WTC11 (cell line): ENCODE results near the gene STX3. TPM values are rescaled to one million over a fixed set of nuclear protein-coding genes. Genes with fewer than 3 reads are reported as not detected.

Source experiments
- ATAC-seq: fragments of 200-7000 bp; cut with Tn5 transposase; 2 replicates; pipeline ENCODE4 v1.10.0; 2021; ENCODE audit warnings: mild to moderate bottlenecking, moderate library complexity
- CTCF ChIA-PET: fragments of 300-600 bp; sonication (Branson Sonifier 250); formaldehyde crosslinking; loops from one replicate; lab custom pipeline; 2021; ENCODE audit warnings: antibody characterized with exemption; lab: Charles Lee
- POLR2A ChIA-PET: fragments of 350-600 bp; sonication (Branson Sonifier 250); formaldehyde crosslinking; loops from one replicate; lab custom pipeline; 2021; ENCODE audit warnings: antibody characterized with exemption; lab: Charles Lee
- DNase-seq: peaks from one replicate; pipeline ENCODE4 v3.0.0; 2021; ENCODE audit warnings: low spot score
- H3K27ac Mint-ChIP-seq: 2 replicates; pipeline ENCODE4 v1.8.0; 2021; ENCODE audit warnings: mixed read lengths
- H3K27me3 Mint-ChIP-seq: 2 replicates; pipeline ENCODE4 v1.8.0; 2021; ENCODE audit warnings: low read depth, mild to moderate bottlenecking, moderate library complexity, mixed read lengths
- H3K36me3 Mint-ChIP-seq: 2 replicates; pipeline ENCODE4 v1.8.0; 2021; ENCODE audit warnings: mixed read lengths
- H3K4me1 Mint-ChIP-seq: 2 replicates; pipeline ENCODE4 v1.8.0; 2022; ENCODE audit warnings: mixed read lengths
- H3K4me3 Mint-ChIP-seq: 2 replicates; pipeline ENCODE4 v1.8.0; 2021; ENCODE audit warnings: mild to moderate bottlenecking, moderate library complexity, mixed read lengths
- H3K9me3 Mint-ChIP-seq: 2 replicates; pipeline ENCODE4 v1.8.0; 2021; ENCODE audit warnings: mixed read lengths
- ATF6 ChIP-seq: sonication (generic); formaldehyde crosslinking; IDR thresholded peaks from 2 replicates; pipeline ENCODE4 v1.8.1; 2023; ENCODE audit warnings: mild to moderate bottlenecking, missing genetic modification reagents
- CREB1 ChIP-seq: sonication (generic); formaldehyde crosslinking; IDR thresholded peaks from 2 replicates; pipeline ENCODE4 v1.8.0; 2023; ENCODE audit warnings: mild to moderate bottlenecking, missing genetic modification reagents
- CREM ChIP-seq: sonication (generic); formaldehyde crosslinking; IDR thresholded peaks from 2 replicates; pipeline ENCODE4 v1.8.1; 2022; ENCODE audit warnings: mild to moderate bottlenecking, missing genetic modification reagents, moderate library complexity
- ETV6 ChIP-seq: sonication (generic); formaldehyde crosslinking; IDR thresholded peaks from 2 replicates; pipeline ENCODE4 v1.8.1; 2022; ENCODE audit warnings: mild to moderate bottlenecking, missing genetic modification reagents
- FOXP1 ChIP-seq: sonication (generic); formaldehyde crosslinking; IDR thresholded peaks from 2 replicates; pipeline ENCODE4 v1.8.0; 2022; ENCODE audit warnings: missing genetic modification reagents, mild to moderate bottlenecking, moderate library complexity, borderline replicate concordance
- IRF2 ChIP-seq: sonication (generic); formaldehyde crosslinking; IDR thresholded peaks from 2 replicates; pipeline ENCODE4 v1.8.0; 2022; ENCODE audit warnings: low read depth, missing genetic modification reagents, borderline replicate concordance
- MXD4 ChIP-seq: fragments of 250-450 bp; sonication (Bioruptor Pico); IDR thresholded peaks from 2 replicates; pipeline ENCODE4 v1.8.0; 2021; ENCODE audit warnings: mild to moderate bottlenecking, moderate library complexity, borderline replicate concordance
- MYBL2 ChIP-seq: sonication (generic); formaldehyde crosslinking; IDR thresholded peaks from 2 replicates; pipeline ENCODE4 v1.8.1; 2023; ENCODE audit warnings: mild to moderate bottlenecking, moderate library complexity, missing genetic modification reagents
- OVOL2 ChIP-seq: fragments of 250-450 bp; sonication (Bioruptor Pico); IDR thresholded peaks from 2 replicates; pipeline ENCODE4 v1.9.0; 2021; ENCODE audit warnings: mild to moderate bottlenecking, borderline replicate concordance
- SOX15 ChIP-seq: fragments of 250-450 bp; sonication (Bioruptor Pico); IDR thresholded peaks from 2 replicates; pipeline ENCODE4 v1.9.0; 2021; ENCODE audit warnings: mild to moderate bottlenecking
- SP1 ChIP-seq: sonication (generic); formaldehyde crosslinking; conservative IDR thresholded peaks from 2 replicates; pipeline ENCODE4 v1.8.1; 2022; ENCODE audit warnings: missing genetic modification reagents
- TP53 ChIP-seq: sonication (generic); formaldehyde crosslinking; IDR thresholded peaks from 2 replicates; pipeline ENCODE4 v1.8.1; 2023; ENCODE audit warnings: mild to moderate bottlenecking, missing genetic modification reagents
- ZNF138 ChIP-seq: sonication (generic); formaldehyde crosslinking; conservative IDR thresholded peaks from 2 replicates; pipeline ENCODE4 v1.8.1; 2022; ENCODE audit warnings: mild to moderate bottlenecking, moderate library complexity, missing genetic modification reagents
- ZNF281 ChIP-seq: sonication (generic); formaldehyde crosslinking; IDR thresholded peaks from 2 replicates; pipeline ENCODE4 v1.8.0; 2023; ENCODE audit warnings: mild to moderate bottlenecking, missing genetic modification reagents
- ZNF423 ChIP-seq: fragments of 250-450 bp; sonication (Bioruptor Pico); IDR thresholded peaks from 2 replicates; pipeline ENCODE4 v2.1.2; 2022; ENCODE audit warnings: mild to moderate bottlenecking, moderate library complexity
- total RNA-seq: library from RNA; stranded (reverse); gene quantifications from 3 replicates; pipeline ENCODE4 v1.2.3, GENCODE V29; 2021
- TF ChIP-seq, protein P1 (sequence below): sonication (generic); formaldehyde crosslinking; IDR thresholded peaks from 2 replicates; pipeline ENCODE4 v1.8.1; 2022; ENCODE audit warnings: mild to moderate bottlenecking, moderate library complexity, missing genetic modification reagents
- TF ChIP-seq, protein P2 (sequence below): sonication (generic); formaldehyde crosslinking; IDR thresholded peaks from 2 replicates; pipeline ENCODE4 v1.8.1; 2023; ENCODE audit warnings: mild to moderate bottlenecking, missing genetic modification reagents, borderline replicate concordance

The STX3 gene
- total RNA-seq, 1 experiment from 2014 or later, result 52.7 TPM

DNA sequence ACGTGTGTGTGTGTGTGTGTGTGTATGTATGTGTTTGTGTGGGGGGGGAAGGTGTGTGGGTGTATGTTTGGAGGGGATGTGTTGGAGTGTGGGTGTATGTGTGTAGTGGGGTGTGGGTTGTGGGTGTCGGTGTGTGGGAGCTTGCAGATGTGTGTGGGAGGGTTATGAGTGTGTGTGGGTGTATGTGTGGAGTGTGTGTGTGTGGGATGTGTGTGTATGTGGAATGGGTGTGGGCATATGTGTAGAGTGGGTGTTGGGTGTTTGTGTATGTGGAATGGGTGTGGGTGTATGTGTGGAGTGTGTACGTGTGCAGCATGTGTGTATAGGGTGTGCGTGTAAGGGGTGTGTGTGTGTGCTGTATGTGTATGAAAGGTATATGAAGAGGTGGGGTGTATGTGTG lies 14.7 kb downstream of the STX3 start (continued):
- no peak for TF ChIP-seq ZNF281 (CRISPR knock-in tag)
- TF ChIP-seq SP1 (CRISPR knock-in tag), result no peak
- TF ChIP-seq IRF2 (CRISPR knock-in tag), result no peak
- no peak for TF ChIP-seq FOXP1 (CRISPR knock-in tag)
- TF ChIP-seq ZNF138 (CRISPR knock-in tag), result no peak
- no peak for TF ChIP-seq ETV6 (CRISPR knock-in tag)
- TF ChIP-seq, all 79 proteins: peak for 0

- H3K27ac Mint-ChIP-seq, result no peak overlapping the region
- TF ChIP-seq OVOL2 (CRISPR knock-in tag), result no peak
- TF ChIP-seq ATF6 (CRISPR knock-in tag), result no peak
- no peak for TF ChIP-seq ZNF423 (CRISPR knock-in tag)
- TF ChIP-seq MYBL2, result no peak
- TF ChIP-seq, protein P1, sequence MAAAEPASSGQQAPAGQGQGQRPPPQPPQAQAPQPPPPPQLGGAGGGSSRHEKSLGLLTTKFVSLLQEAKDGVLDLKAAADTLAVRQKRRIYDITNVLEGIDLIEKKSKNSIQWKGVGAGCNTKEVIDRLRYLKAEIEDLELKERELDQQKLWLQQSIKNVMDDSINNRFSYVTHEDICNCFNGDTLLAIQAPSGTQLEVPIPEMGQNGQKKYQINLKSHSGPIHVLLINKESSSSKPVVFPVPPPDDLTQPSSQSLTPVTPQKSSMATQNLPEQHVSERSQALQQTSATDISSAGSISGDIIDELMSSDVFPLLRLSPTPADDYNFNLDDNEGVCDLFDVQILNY (CRISPR knock-in tag), result no peak
- no peak for TF ChIP-seq ZNF281 (CRISPR knock-in tag)
- TF ChIP-seq TP53 (CRISPR knock-in tag), result no peak
- TF ChIP-seq SOX15 (CRISPR knock-in tag), result no peak
- TF ChIP-seq CREM, result no peak
- TF ChIP-seq IRF2 (CRISPR knock-in tag), result no peak
- no peak for TF ChIP-seq CREB1 (CRISPR knock-in tag)
- TF ChIP-seq, all 79 proteins: peak for 0
- POLR2A ChIA-PET, result no interaction called here
- H3K4me1 Mint-ChIP-seq, result peaks cover 11% of the 10 kb centered on the region
- no peak overlapping the region for H3K4me3 Mint-ChIP-seq
- DNase-seq, result no peak
- H3K9me3 Mint-ChIP-seq, result no peaks in the 10 kb centered on the region
- H3K27me3 Mint-ChIP-seq, result no peaks in the 10 kb centered on the region
- CTCF ChIA-PET, result interaction anchor here (1.9 kb wide), 1 partner anchor 16 kb away, joined by 7 read pairs; the partner anchor contains the start of gene STX3
- no peak for ATAC-seq
- peaks cover 18% of the 10 kb centered on the region for H3K36me3 Mint-ChIP-seq
Observed at GRCh38 chr11:59770319-59770718, 15.1 kb downstream of the STX3 start.

GRCh38 chr11:59770869-59771268 lies 15.7 kb downstream of the STX3 start:
- POLR2A ChIA-PET, result no interaction called here
- TF ChIP-seq ETV6 (CRISPR knock-in tag) (no peak), MXD4 (CRISPR knock-in tag) (no peak), FOXP1 (CRISPR knock-in tag) (no peak)
- TF ChIP-seq, protein P2, sequence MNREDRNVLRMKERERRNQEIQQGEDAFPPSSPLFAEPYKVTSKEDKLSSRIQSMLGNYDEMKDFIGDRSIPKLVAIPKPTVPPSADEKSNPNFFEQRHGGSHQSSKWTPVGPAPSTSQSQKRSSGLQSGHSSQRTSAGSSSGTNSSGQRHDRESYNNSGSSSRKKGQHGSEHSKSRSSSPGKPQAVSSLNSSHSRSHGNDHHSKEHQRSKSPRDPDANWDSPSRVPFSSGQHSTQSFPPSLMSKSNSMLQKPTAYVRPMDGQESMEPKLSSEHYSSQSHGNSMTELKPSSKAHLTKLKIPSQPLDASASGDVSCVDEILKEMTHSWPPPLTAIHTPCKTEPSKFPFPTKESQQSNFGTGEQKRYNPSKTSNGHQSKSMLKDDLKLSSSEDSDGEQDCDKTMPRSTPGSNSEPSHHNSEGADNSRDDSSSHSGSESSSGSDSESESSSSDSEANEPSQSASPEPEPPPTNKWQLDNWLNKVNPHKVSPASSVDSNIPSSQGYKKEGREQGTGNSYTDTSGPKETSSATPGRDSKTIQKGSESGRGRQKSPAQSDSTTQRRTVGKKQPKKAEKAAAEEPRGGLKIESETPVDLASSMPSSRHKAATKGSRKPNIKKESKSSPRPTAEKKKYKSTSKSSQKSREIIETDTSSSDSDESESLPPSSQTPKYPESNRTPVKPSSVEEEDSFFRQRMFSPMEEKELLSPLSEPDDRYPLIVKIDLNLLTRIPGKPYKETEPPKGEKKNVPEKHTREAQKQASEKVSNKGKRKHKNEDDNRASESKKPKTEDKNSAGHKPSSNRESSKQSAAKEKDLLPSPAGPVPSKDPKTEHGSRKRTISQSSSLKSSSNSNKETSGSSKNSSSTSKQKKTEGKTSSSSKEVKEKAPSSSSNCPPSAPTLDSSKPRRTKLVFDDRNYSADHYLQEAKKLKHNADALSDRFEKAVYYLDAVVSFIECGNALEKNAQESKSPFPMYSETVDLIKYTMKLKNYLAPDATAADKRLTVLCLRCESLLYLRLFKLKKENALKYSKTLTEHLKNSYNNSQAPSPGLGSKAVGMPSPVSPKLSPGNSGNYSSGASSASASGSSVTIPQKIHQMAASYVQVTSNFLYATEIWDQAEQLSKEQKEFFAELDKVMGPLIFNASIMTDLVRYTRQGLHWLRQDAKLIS (CRISPR knock-in tag), result no peak
- TF ChIP-seq, all 79 proteins: peak for 0
- Mint-ChIP-seq H3K36me3 (peaks cover 23% of the 10 kb centered on the region), H3K27ac (no peak overlapping the region), H3K4me1 (peaks cover 11% of the 10 kb centered on the region), H3K4me3 (no peak overlapping the region), H3K27me3 (no peaks in the 10 kb centered on the region), H3K9me3 (no peaks in the 10 kb centered on the region)
- CTCF ChIA-PET, result interaction anchor here (1.0 to 1.9 kb wide), 2 partner anchors 16 to 148 kb away, joined by 3 to 7 read pairs; partner anchors contain the start of gene STX3
- DNase-seq (no peak), ATAC-seq (no peak)
